Activated T-helper 1 cell treated with Interleukin-2 at 50 U/mL for 16 hours (primary cell): ENCODE results near the gene PXDC1.
"Not testable (repeated sequence)": the region's sequence is repeated elsewhere in the genome, so short reads cannot be mapped to it uniquely, and the experiment has no call there.

Experiments
- DNase-seq: peaks from one replicate; pipeline ENCODE4 v3.0.0-alpha.2; 2020; ENCODE audit warnings: low read depth

Gene PXDC1

DNA sequence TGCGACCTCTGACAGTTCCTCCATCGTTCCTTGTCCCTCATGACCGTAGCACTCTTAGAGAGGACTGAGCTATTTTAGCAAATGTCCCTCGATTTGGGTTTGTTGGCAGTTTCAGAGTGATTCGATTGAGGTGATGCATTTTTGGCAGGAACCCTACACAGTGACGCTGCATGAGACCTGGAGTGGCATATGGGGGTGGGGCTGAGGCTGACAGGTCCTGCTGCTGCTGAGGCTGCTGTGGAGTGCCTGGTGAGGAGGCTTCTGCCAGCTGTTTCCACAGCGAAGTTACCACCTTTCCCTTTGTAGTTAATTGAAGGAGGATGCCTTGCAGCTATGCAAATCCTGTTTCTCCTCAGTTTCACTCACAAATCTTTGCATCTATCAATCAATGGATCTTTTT, 19.8 kb downstream of the PXDC1 start:
- no peak for DNase-seq

DNA sequence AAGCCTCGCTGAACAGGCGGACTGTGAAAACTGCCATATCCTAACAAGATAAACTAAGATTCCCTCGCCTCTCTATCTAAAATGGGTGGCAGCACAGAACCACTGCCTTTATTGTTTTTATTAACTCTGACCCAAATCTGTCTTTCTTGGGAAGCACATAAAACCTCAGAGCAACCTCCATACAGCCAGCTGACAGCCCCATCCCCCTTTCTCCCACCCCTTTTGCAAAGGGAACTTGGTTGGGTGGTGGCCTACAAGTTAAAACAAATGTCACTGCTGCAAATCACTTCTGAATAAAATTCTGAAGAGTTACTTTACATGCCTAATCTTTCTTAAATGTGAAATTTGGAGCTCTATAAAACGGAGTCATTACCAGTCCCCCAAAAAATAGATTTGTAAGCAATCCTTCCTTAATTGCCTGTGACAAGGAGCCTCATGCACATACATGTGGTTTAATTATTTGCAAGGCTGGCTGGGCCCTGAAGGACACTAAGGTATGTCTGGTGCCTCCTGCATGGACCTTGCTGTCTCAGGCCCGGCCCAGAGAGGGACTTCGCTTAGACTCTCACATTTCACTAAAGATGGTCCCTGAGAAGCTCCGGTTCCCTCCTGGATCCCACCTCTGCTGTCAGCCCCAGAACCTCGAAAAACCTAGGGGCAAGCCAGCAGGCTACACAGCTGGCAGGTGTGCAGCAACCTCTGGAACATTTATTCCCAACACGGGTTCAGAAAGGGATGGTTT, 21.7 kb downstream of the PXDC1 start:
- DNase-seq, result no peak

DNA sequence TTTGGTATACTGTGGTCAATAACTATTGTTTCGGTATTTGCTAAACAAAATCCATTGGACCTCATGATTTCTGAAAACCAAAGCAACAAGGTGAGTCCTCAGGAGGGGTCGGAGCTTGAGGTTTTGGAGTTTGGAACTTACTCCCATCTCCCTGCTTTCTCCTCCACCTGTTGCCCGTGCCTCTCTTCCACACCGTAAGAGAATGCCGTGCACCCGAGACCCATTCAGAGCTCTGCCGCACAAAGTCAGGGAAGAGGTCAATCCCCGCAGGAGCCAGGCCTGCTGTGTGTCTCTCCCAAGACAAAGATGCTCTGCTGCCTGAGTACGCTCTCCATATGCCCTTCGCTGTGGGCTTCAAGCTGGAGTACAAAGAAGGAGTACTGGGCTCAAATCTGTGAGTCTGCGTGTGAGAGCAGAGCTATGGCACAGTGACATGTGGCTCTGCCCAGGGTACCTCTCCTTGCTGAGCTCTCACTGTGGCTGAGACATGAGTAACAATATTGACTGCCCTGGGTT, 23.9 kb downstream of the PXDC1 start:
- DNase-seq, result no peak

DNA sequence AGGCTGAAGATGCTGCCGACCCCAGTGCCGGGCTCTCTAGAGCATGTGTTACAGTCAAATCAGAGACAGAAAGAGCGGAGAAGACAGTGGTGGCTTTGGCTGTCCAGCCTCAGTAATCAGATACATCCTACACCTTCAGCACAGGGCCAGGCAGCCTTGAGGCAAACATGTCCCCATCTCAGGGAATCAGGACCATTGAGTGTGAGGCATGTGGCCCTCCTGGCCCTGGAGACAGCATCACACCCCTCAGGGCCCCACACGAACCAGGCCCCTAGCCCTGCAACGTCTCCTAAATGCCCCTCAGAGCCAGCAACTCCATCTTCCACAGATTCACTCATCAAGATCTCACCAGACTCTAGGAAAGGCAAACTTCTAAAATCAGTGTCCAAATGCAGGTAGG, 24.5 kb downstream of the PXDC1 start:
- DNase-seq, result no peak

DNA sequence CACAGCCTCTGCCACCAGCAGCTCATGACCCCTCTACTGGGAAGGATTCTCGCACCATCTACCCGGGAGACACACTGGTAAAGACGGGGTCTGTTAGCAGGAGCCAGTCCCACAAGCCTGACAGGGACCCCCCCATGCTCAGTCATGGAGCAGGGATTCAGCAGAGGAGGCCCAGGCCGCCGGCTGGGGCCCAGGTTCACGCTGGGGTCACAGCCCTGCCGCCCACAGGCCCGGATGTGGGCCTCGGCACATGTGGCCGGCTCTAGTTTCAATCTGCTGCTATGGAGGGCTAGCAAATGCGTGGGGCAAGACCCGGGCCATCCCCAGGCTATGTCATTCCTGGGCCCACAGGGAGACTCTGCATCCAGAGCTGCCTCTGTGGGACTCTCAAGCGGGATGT, 25.1 kb downstream of the PXDC1 start:
- no peak for DNase-seq

DNA sequence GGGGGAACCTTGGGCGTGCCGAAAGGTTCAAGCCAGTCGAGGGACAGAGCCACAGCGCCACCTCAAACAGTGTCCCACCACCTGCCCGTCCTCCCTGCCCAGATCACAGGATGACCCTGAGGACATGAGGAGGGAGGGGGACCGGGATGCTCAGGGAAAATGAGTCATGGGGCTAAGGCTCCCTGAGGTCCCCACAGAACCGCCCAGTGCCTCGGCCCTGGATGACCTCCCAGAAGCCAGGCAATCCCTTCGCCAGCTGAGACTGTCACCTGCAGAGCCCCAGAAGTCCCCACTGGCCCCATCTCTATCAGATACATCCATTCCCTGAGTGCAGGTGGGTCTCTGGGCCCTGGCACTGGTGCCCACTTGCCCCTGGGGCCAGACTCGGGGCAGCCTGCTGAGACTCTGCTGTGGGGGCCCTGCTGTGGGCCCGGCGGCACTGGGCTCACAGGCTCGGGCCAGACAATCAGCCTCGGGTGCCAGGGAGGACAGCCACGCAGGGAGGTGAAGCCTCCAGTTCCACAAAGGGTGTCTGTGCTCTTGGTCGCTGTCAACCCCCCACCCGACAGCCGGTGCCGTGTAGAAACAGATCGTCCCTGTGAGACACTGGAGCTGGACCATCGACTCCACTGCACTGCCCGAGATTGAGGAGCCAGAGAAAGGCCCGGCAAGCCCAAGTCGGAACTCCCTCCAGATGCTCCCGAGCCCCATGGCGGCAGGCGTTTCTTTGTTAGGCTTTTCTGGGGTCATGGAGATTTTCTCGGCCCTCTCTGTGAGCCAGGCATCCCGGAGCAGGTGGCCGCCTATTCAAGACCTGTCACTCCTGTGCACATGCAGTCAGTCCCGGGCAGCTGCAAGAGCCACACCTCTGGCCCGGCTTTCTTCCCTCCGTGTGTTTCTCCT, 26.1 kb downstream of the PXDC1 start:
- DNase-seq, result no peak

DNA sequence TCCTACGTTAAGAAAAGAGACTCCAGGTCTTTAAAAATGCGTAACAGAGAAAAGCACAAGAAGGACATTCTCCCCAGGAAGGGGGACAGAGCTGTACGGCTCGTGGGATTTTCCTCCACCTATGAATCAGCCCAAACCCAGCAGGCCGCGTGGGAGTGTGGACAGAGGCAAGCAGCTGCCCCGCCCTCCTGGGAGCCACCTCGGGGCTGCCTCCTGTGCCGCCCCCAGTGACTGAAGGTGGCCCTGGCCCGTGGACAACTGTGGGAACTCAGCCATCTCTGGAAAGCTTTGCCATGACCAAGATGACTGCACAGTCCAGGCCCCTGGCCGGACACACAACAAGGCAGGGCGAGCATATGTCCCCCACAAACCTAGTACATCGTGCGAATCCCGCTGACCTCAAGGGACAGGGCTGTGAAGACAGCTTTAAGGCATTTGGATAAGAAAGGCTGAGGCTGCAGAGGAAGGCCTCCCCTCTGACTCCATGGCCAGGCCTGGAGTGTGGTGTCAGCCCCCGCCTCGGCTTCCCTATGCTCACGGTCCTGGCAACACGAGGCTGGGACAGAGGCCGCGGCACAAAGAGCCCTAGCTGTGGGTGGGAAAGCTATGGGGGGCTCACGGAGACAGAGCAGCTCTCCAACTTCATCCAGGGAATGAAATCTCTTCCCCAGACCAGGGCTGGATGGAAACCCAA, 26.9 kb downstream of the PXDC1 start:
- no peak for DNase-seq

DNA sequence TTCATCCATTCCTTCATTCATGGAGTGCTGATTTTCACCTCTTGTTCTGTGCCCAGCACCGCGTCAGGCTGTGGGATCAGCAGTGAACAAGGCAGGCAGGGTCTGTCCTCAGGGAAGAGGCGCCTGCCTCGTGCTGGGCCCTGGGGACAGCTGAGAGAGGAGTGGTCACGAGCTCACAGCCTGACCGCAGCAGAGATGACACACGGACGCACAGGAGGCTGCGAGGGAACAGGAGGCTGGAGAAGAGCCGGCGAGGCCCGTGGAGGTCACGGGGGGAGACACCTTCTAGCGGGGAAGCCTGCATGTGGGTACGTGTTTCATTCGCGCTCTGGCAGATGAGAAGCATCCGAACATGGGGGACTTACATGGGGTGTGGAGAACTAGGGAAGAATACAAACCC, 27.5 kb downstream of the PXDC1 start:
- DNase-seq, result no peak

DNA sequence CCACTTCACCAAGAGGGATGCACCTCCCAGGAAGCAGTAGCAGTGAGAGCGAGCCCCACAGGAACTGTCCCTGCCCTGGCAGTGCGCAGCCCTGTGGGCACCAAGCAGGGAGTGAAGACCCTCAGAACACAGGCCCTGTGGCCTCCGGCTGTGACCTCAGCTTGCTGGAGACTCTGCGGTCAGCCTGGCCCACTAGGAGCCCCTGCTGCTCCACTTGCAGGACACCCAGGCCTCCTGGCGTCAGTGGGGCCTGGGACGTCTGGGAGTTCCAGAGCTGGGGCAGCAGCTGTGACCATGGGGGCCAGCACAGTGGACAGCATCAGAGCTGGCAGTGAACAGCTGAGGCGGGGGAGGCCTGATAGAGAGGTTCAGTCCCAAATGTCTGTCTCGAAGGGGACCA, 28.3 kb downstream of the PXDC1 start:
- DNase-seq, result no peak

DNA sequence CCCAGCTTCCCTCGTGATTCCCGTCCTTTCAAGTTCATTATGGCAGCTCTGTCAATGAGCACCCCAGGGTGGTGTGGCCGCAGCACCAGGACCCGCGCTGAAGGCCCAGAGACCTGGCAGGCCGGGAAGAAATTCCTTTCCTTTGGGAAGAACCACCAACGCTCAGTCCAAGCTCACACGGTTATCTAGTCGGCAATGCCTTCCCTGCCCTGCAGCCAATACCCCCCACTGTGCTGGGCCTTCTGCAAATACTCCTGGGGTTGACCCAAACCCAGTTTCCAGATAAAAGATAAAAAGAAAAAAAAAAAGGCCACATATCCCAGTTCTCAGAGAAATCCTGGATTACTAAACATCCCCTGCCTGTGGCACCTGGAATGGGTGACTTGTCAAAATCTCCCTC, 28.7 kb downstream of the PXDC1 start:
- DNase-seq, result no peak

DNA sequence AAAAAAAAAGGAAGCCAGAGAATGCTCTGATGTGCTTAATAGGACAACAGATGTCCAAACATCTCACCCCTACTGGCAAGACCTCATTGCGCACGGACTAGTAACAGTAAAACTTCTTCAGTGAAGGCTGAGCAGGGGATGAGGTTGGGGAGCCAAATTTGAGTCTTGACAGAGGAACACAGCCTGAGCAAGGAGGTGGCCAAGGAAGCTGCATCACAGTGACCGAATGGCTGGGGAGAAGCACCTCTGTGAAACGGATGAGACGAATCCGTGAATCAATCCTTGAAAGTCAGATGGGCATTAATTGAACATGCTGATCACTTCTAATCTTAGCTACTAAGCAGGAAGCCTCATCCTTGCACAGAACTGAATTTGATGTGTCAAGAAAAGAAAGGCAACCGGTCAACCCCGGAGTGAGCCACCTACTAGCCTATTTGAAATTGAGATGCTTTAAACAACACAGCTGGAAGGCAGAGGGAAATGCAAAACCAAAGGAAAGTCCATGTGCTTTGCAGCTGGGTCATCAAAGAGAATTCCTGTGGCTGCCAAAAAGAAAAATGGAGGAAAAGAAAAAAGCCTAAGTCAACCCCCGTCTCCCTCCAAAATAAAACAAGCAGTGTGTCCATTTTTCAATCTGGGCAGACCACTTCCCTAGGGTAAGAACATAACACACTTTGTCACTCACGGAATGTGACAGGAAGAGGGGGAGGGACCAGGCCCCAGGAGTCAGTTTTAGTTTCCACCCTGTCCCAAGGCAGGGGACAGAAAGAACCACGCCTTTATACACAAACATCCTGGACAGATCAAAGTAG, 29.5 kb downstream of the PXDC1 start:
- DNase-seq, result no peak

DNA sequence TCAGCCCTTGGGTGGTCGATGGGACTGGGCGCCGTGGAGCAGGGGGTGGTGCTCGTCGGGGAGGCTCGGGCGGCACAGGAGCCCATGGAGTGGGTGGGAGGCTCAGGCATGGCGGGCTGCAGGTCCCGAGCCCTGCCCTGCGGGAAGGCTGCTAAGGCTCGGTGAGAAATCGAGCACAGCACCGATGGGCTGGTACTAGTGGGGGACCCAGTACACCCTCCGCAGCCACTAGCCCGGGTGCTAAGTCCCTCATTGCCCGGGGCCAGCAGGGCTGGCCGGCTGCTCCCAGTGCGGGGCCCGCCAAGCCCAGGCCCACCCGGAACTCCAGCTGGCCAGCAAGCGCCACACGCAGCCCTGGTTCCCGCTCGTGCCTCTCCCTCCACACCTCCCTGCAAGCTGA, 30.7 kb downstream of the PXDC1 start:
- DNase-seq, result not testable (repeated sequence)

DNA sequence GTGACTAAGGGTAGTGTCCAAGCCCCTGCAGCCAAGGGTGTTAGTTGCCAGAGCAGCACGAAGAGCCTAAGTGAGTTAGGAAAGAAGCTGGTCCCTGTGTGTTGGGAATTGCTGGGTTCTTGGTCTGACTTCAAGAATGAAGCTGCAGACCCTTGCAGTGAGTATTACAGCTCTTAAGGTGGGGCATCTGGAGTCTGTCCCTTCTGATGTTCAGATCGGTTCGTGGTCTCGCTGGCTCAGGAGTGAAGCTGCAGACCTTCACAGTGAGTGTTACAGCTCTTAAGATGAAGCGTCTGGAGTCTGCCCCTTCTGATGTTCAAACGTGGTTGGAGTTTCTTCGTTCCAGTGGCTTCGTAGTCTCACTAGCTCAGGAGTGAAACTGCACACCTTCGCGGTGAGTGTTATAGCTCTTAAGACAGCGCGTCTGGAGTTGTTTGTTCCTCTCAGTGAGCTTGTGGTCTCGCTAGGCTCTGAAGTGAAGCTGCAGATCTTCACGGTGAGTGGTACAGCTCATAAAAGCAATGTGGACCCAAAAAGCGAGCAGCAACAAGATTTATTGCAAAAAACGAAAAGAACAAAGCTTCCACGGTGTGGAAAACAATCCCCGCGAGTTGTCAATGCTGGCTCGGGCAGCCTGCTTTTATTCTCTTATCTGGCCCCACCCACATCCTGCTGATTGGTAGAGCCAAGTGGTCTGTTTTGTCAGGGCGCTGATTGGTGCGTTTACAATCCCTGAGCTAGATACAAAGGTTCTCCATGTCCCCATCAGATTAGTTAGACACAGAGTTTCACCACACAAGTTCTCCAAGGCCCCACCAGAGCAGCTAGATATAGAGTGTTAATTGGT, 31.8 kb downstream of the PXDC1 start:
- no peak for DNase-seq

DNA sequence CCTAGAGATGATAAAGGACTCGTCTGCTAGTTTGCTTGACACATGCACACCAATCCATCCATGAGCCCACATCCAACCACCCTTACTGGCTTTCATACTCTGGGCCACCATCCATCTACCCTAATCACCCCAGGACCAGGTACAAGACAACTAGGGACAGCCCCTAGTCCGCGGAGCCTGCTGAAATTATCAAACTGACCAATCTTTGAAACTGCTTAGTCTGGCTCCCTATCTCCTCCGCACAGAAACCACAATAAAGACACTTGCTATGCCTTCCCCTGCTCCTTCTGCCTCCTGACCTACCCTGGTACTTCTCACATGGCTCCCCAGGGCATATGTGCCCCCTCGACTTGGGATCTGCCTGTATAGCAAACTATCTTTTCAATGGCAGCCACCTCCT, 33.1 kb downstream of the PXDC1 start:
- no peak for DNase-seq

DNA sequence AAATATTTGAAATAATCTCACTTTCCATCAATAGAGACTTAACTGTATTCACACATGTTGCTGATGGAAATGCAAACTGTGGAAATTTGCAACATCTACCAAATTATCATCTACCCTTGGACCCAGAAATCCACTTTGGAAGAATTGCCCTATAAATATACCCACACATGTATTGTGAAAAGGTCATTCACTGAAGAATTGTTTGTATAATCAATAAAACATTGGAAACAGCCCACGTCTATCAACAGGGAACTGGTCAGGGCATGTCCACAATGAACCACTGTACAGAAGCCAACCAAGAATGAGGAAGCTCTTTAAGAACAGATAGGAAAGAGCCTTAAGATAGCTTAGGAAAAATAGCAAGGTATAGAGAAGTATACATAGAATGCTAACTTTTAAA, 36.2 kb downstream of the PXDC1 start:
- DNase-seq, result no peak

DNA sequence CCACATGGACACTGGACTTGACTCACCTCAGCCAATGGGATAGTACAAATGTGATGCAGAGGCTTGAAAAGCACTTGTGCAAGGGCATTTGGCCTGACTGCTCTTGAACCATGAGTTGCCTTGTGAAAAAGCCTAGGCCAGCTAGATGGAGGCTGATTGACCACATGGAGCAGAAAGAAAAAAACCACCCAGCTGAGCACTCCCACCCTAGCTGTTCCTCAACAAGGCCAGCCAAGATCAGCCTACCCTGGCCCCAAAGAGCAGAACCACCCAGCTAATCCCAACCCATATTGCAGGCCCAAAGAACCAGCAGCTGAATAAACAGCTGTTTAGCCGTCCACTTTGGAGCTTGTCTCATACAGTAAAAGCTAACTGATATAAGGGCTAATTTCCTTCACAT, 36.7 kb downstream of the PXDC1 start:
- DNase-seq, result no peak

DNA sequence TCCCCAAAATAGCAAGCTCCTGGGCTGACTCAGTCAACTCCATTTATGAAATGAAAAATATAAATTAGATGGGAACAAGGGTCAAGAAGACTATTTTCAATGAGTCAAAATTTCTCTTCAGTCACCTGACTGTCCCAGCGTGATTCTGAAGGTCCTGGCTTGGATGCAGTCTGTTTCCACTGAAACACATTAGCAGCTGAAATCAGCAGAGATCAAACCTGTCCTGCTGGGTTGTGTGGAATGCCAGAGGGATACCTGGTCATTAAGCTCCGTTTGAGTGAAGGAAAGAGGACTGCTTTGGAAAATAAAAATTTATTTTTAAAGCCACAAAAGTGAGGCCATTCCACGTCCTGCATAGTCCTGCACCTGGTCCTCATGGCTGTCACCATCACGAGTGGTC, 37.4 kb downstream of the PXDC1 start:
- DNase-seq, result no peak

DNA sequence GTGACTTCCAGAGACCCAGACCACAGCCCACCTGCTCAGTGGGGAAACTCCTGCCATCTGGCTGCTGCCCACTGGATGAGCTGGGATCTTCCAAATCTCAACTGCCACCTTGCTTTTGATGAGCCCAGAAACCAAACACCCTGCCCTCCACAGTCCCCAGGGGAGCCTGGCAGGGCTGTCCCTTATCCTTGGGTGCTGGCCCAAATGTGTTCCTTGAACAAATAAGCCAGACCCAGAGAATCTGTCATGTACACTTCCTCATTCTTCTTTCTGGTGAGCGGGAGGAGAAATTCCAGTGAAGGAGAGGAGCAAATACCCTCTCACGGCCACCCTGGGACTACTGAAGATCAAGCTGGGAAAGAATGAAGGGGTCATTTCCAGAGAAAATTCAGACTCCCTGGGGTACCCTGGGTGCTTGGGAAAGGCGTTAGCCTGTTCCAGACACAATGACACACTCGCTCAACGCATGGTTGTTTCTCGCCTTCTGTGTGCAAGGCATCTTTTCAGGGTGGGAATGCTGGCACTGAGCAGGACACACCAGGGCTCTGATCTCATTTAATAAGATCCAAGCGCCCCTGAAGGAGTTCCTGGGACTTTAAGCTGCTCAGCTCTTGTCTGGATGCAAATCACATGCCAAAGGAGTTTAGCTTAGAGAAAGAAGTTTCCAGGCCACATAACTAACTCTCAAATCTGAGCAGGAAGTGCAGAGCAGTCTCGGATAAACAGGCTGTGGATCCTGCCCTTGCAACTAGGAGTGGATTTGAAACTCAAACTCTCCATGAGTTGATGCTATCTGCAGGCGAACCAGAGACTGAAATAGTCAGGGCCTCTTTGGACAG, 38.5 kb downstream of the PXDC1 start:
- DNase-seq, result no peak

DNA sequence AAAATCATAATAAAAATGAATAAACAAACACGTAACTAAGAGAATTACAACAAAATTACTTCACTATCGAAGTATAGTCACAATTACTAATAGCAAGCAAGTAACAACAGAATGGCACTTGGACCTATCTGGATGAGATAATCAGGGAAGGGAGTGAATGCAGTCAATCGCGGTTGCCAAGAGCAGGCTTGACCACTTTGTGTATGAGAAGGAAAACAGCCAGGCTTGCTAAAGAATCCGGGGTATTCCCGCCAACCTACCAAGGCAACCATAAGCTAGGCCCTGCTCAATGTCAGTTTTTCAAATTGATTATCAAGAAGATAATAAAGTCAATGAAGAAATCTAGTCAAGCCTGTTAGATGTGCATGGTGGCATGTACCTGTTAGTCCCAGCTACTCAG, 39.7 kb downstream of the PXDC1 start:
- DNase-seq, result no peak

DNA sequence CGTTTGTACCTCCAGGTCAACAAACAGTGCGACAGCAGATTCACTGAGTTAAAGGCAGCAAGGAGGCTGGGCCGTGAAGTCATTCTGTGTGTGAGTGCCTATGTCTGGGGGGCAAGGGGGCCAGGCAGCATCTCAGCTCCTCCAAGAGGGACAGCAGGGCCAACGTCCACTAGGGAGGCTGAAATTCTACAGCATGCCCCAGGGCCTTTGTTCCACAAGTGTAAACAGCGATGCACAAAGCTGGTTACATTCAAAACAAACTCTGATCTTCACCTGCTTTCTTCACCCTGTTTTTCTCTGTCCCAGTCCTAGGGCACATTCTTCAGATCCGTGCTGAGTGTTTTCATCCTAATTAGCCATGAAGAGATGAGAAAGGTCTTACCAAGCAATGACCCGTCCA, 41.1 kb downstream of the PXDC1 start:
- no peak for DNase-seq
